Epithelial cell of proximal tubule (primary cell): ENCODE results near the gene SH2D3C. TPM values are rescaled to one million over a fixed set of nuclear protein-coding genes. Genes with fewer than 3 reads are reported as not detected.

ENCODE experiments used
- DNase-seq: peaks from one replicate; pipeline ENCODE4 v3.0.0-alpha.2; 2011; ENCODE audit warnings: low read depth
- H3K4me3 ChIP-seq: 2 replicates; pipeline ENCODE4 v1.5.1; 2011; ENCODE audit warnings: low read depth, mild to moderate bottlenecking, low read length
- total RNA-seq: library from RNA; depleted of rRNA; stranded (reverse); fragments of >200 nt; gene quantifications from 2 replicates; pipeline ENCODE4 v1.2.3, GENCODE V29; 2015
- TF ChIP-seq, protein P1 (sequence below): conservative IDR thresholded peaks from 2 replicates; pipeline ENCODE4 v1.5.1; 2012; ENCODE audit warnings: low read depth, mild to moderate bottlenecking, low read length

Gene SH2D3C
- total RNA-seq, 1 donor from 2014 or later: not detected

DNA sequence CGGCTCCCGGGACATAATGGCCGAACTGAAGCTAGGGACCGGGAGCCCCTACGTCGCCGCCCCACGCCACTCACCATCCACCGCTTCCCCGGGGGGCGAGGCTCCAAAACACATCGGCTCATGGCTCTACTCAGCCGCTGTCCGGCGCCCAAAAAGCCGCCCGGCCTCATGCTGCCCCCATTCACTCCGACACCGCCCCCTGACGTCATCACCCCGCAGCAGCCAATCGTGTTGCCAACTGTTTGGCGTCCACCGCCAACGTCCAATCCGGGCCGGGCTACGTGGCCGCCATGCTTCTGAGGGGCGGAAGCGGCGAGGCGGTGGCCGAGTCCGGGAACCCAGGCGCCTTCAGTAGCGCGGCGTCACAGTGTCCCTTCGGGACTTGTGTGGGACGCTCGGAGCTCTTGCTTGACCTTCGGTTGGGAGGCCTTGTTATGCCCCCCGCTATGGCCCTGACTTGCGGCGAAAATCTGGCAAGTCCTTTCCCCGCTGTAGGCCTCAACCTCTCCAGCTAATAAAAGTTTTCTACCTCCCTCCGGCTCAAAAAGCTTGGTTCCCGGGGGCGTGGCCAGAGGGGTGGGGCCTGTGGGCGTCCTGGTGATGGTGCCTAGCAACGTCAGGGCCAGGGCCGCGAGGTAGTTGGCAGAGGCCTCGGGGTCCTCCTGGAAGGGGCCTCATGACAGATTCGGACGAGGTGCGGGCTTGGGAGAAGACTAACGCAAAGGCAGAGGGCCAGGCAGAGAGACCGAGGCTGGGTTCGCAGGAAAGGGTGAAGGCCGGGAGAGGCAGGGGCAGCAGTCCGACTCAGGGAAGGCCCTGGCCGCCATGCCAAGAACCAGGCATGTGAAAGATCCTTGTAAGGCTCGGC lies 62.8 kb downstream of the SH2D3C start, which contains the start of the genes PTRH1 and TTC16:
Gene PTRH1 (minus strand): TSS at position 194 of the 868 bp plus-strand sequence. CDS start 24 bp downstream, at position 170.
Gene TTC16 (plus strand): TSS at position 610 of the 868 bp plus-strand sequence. CDS start 67 bp downstream, at position 677.
- TF ChIP-seq, protein P1, sequence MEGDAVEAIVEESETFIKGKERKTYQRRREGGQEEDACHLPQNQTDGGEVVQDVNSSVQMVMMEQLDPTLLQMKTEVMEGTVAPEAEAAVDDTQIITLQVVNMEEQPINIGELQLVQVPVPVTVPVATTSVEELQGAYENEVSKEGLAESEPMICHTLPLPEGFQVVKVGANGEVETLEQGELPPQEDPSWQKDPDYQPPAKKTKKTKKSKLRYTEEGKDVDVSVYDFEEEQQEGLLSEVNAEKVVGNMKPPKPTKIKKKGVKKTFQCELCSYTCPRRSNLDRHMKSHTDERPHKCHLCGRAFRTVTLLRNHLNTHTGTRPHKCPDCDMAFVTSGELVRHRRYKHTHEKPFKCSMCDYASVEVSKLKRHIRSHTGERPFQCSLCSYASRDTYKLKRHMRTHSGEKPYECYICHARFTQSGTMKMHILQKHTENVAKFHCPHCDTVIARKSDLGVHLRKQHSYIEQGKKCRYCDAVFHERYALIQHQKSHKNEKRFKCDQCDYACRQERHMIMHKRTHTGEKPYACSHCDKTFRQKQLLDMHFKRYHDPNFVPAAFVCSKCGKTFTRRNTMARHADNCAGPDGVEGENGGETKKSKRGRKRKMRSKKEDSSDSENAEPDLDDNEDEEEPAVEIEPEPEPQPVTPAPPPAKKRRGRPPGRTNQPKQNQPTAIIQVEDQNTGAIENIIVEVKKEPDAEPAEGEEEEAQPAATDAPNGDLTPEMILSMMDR: no peak
- peak within 1 kb of the TSS; percentile 98 for H3K4me3 ChIP-seq
- DNase-seq: no peak

DNA sequence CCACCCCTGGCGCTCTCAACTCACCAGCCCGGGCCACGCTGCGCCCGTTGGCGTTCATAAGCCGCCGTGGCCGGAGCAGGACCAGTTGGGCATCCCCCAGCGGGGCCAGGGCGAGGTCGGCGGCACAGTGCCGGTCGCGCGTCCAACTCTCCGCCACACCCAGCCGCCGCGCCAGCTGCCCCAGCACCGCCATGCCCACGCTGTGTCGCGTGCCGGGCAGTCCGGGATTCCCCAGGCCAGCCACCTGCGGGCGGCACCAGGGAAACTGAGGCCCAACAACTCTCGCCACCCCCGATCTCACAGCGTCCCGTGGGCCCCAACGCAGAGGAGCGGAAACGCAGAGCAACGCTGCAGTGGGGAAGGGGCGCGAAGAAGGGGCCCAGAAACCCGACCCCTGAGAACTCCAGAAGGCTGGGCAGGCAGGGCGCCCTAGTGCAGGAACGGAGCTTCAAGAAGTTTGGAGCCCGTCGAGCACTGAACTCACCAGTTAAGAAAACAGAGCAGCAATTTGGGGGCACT lies 63.5 kb downstream of the SH2D3C start:
- TF ChIP-seq, protein P1: no peak
- DNase-seq: no peak
- H3K4me3 ChIP-seq: peak overlapping the region; percentile 98

DNA sequence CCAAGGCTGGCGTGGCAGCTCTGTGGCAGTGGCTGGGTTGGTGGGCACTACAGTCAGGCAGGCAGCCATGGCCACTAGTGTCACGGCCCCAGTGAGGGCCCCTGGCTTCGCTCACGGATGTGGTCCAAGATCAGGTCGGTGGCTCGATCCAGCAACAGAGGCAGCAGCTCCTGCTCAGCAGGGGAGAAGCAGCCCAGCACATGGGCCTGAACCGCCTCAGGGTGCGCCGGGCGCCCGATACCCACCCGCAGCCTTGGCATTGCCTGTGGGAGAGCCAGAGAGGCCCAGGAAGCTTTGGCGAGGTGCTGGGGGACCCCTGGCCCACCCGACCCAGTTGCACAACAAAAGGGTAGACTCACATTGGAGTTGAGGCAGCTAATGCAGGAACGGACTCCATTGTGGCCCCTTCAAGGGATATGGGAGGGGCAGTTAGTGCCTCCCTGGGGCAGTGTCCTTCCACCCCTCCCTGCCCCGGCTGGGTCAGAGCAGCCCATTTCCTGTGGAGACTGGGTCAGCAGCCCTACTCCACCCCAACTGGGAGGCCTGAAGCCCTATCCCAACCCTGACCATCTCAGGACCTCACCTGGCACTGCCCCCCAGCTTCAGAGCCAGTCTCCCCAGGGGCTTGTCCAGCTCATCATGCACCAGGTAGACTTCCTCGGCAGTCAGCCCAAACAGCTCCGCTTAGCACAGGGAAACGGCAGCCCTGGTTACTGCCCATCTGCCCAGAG lies 64.3 kb downstream of the SH2D3C start:
- H3K4me3 ChIP-seq: peak overlapping the region; percentile 98
- TF ChIP-seq, protein P1: no peak
- DNase-seq: no peak

DNA sequence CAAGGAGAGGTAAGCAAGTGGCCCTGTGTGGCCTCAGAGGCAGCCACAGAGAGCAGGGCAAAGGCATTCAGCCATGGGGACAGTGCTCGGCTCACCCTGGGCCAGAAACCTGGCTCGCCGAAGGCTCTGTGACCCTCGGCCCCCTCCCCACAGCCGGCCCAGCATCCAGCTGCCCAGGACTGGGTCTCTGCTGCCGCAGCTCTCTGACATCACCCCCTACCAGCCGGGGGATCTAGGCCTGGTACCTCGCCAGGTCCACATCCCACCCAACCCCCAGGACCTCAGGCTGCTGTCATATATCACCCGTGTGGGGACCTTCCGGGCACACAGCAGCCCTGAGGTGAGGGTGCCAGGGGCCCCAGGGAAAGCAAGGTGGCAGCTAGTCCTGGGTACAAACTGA lies 65.6 kb downstream of the SH2D3C start:
- DNase-seq: no peak
- TF ChIP-seq, protein P1: no peak
- no peak overlapping the region for H3K4me3 ChIP-seq

DNA sequence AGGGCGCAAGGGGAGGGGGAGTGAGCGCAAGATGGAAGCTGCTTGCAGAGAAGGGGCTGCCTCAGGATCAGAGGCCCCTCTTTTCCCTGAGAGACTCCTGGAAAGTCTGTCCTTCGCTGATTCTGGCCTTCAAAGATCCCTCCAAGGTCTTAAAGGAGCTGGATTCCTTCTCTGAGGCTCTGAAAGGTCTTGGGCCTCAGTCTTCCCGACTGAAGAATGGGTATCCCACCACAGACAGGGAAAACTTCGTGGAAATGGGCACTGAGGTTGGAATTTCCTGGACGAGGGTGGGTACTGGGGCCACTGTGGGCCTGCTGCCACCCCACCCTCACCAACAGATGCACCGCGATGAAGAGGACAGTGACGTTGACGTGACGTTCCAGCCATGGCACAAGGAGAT lies 66.1 kb downstream of the SH2D3C start:
- DNase-seq: no peak
- H3K4me3 ChIP-seq: no peak overlapping the region
- TF ChIP-seq, protein P1: no peak

DNA sequence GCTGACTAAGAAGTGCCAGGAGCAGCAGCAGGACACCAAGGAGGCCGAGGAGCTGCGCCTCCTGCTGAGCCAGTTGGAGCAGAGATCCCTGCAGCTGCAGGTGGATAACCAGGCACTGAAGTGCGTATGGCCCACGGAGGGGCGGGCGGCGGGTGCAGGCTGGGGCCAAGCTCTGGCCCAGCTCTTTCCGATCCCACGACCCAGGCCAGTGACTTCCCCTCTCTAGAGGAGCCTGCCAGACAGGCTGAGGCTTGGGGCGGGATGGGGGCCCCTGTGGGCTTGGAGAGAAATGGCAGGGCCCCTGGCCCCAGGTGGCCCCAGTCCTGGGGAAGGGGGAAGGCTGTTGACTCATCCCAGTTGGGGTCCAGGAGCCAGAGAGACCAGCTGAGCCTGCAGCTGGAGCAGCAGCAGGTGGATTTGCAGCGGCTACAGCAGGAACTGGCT lies 66.6 kb downstream of the SH2D3C start:
- TF ChIP-seq, protein P1: no peak
- no peak for DNase-seq
- no peak overlapping the region for H3K4me3 ChIP-seq
